ENCODE data around the gene ARFIP1.
"Not testable (repeated sequence)": the region's sequence is repeated elsewhere in the genome, so short reads cannot be mapped to it uniquely, and the experiment has no call there.

The ARFIP1 gene

DNA sequence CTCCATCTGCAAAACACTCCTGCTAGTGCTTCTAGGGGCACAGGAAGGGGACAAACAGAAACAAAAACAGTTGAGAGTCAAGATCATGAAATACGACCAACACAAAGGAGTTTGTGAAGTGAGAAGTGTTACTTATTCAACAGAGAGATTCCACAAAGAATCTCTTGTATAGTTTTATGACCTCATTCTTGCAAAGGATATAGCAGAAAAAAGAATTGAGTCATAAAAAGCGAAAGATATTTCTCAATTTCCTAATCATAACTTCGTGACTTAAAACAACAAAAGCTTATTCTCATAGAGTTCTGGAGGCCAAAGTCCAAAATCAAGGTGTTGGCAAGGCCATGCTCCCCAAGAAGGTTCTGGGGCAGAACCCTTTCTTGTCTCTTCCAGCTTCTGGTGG lies 40.9 kb upstream of the ARFIP1 start:
- TF ChIP-seq, protein P1, sequence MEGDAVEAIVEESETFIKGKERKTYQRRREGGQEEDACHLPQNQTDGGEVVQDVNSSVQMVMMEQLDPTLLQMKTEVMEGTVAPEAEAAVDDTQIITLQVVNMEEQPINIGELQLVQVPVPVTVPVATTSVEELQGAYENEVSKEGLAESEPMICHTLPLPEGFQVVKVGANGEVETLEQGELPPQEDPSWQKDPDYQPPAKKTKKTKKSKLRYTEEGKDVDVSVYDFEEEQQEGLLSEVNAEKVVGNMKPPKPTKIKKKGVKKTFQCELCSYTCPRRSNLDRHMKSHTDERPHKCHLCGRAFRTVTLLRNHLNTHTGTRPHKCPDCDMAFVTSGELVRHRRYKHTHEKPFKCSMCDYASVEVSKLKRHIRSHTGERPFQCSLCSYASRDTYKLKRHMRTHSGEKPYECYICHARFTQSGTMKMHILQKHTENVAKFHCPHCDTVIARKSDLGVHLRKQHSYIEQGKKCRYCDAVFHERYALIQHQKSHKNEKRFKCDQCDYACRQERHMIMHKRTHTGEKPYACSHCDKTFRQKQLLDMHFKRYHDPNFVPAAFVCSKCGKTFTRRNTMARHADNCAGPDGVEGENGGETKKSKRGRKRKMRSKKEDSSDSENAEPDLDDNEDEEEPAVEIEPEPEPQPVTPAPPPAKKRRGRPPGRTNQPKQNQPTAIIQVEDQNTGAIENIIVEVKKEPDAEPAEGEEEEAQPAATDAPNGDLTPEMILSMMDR (conservative IDR thresholded peaks at IDR 0.05), result no peak
- no peak for TF ChIP-seq ZFX (IDR thresholded peaks at IDR 0.05)
- H3K27ac ChIP-seq, result no peak overlapping the region

DNA sequence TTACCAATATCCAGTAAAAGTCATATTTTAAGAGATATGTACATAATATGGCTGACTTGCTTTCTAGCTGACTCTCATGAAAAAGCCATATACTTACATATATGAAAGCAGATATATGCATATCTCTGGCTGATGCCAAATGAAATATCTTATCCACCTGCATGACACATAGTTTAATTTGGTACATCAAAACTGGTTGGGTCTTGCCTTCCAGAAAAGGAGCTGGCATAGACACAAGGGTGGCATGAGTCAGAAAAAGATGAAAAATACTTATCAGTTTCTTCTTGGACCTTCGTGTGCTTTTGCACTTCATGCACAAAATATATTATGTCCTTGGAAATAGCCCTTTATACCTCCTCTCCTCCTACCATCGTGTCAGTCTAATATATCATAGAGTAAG lies 32.3 kb upstream of the ARFIP1 start:
- no peak overlapping the region for H3K27ac ChIP-seq
- TF ChIP-seq, protein P1 (conservative IDR thresholded peaks at IDR 0.05), result no peak
- no peak for TF ChIP-seq ZFX (IDR thresholded peaks at IDR 0.05)

DNA sequence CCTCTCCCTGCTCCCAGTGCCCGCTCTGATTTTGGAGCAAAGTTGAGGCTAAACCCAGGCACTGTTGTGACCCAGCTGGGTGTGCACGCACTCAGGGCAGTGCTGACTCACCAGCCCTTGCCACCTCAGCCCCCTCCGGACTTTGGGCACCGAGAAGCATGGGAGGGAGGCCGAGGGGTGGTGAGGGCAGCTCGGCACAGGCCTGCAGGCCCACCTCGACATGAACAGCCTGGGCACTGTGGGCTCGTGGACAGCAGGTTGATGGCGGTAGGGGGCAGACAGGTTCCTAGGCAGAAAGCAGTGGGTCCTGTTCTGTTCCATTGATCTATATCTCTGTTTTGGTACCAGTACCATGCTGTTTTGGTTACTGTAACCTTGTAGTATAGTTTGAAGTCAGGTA lies 31.1 kb upstream of the ARFIP1 start:
- H3K27ac ChIP-seq, result no peak overlapping the region
- TF ChIP-seq ZFX (IDR thresholded peaks at IDR 0.05), result no peak
- TF ChIP-seq, protein P1 (conservative IDR thresholded peaks at IDR 0.05), result no peak

DNA sequence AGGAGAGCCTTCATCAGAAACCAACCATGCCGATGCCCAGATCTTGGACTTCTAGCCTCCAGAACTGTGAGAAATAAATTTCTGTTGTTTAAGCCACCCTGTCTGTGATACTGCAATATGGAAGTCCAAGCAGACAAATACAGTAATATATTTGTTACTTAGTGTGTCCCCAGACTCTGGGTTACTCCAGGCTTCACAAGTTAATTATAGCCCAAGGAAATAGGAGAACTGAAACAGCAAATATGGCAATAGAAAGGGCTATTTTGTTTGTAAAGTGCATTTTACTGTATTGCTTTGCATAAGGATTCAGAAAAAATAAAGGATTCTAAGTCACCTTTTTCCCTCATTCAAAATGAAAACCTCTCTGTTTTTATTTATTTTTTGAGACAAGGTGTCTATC lies 16.0 kb upstream of the ARFIP1 start:
- TF ChIP-seq ZFX (IDR thresholded peaks at IDR 0.05), result no peak
- TF ChIP-seq, protein P1 (conservative IDR thresholded peaks at IDR 0.05), result no peak
- no peak overlapping the region for H3K27ac ChIP-seq

DNA sequence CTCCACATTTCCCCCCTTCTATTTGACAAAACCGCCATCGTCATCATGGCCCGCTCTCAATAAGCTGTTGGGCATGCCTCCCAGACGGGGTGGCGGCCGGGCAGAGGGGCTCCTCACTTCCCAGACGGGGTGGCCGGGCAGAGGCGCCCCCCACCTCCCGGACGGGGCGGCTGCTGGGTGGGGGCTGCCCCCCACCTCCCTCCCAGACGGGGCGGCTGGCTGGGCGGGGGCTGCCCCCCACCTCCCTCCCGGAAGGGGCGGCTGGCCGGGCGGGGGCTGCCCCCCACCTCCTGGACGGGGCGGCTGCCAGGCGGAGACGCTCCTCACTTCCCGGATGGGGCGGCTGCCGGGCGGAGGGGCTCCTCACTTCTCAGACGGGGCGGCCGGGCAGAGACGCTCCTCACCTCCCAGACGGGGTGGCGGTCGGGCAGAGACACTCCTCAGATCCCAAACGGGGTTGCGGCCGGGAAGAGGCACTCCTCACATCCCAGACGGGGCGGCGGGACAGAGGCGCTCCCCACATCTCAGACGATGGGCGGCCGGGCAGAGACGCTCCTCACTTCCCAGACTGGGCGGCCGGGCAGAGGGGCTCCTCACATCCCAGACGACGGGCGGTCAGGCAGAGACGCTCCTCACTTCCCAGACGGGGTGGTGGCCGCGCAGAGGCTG lies 14.6 kb upstream of the ARFIP1 start:
- H3K27ac ChIP-seq, result not testable (repeated sequence)

DNA sequence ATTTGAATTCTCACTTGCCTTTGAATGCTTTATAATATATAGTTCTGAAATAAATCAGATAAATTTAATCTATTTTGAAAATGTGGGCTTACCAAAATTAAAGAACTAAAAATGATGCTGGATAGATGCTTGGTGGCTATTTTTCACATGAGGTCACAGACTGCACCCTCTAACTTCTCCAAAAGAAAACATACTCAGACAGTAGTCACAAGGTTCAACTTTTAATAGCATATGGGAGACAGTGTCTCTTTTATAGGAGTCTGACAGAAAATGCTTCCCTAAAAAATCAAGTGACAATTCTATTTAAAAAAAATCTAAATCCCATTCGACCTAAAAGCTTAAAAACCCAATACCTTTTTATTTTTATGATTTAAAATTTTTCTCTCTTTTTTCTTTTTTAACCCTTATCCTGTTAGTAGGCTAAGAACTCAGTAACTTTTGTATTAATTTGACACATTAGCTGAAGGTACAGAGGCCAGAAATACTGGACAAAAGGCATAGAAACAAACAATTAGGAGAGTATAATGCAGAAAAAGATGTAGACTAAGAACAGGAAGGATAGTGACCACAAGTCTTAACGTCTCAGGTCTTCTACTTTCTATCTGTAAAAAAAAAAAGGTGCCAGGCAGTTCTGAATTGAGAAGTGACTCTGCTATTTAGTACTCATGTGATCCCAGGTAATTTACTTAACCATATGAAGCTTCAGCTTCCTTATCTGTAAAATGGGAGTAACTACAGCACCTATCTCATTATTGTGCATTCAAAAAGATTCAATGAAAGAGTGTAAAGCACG lies 7.8 kb upstream of the ARFIP1 start:
- no peak overlapping the region for H3K27ac ChIP-seq
- TF ChIP-seq ZFX (IDR thresholded peaks at IDR 0.05), result no peak
- TF ChIP-seq, protein P1 (conservative IDR thresholded peaks at IDR 0.05), result no peak

DNA sequence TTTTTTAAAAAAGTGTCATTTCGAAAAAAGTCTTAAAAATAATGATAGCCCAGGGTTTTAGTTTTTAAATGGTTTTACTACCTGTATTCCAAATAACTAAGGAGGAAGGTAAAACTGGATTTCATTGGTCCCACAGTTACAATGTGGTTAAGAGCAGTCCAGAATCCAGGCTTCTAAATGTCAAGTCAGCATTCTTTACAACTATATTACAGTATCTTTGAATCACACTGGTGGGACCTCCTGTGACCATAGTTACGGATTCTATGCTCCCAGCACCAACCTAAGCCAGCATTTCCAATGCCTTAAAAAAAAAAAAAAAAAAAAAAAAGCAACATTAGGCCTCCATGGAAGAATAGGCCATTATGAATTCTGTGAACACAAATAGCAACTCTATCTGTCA lies 6.4 kb upstream of the ARFIP1 start:
- H3K27ac ChIP-seq, result no peak overlapping the region
- TF ChIP-seq, protein P1 (conservative IDR thresholded peaks at IDR 0.05), result no peak
- no peak for TF ChIP-seq ZFX (IDR thresholded peaks at IDR 0.05)

All from C4-2B (cell line).